ENCODE results near the gene MOV10. TPM values are rescaled to one million over a fixed set of nuclear protein-coding genes. Genes with fewer than 3 reads are reported as not detected.

MOV10 gene
- total RNA-seq, 1 donor: 38.7 TPM

- Histone ChIP-seq H3K4me3 (ENCODE audit: insufficient read depth, low read length) (no peak overlapping the region), H4K20me1 (ENCODE audit: insufficient read depth, low read length) (peaks cover 13% of the 10 kb centered on the region), H3K4me1 (ENCODE audit: insufficient read depth, low read length) (no peaks in the 10 kb centered on the region), H2AFZ (ENCODE audit: low read length) (no peak overlapping the region), H3K4me2 (ENCODE audit: insufficient read depth, low read length) (no peak overlapping the region), H3K36me3 (ENCODE audit: insufficient read depth, low read length) (peaks cover 75% of the 10 kb centered on the region), H3K27ac (ENCODE audit: low read depth, low read length) (no peak overlapping the region), H3K27me3 (ENCODE audit: insufficient read depth, low read length) (no peaks in the 10 kb centered on the region), H3K79me2 (ENCODE audit: insufficient read depth, low read length) (peaks cover 6% of the 10 kb centered on the region), H3K9me3 (ENCODE audit: low read depth, low read length) (no peaks in the 10 kb centered on the region)
- TF ChIP-seq CTCF (IDR thresholded peaks at IDR 0.05; ENCODE audit: extremely low read depth, low read depth, low read length): no peak
- DNase-seq (ENCODE audit: insufficient read length, low spot score, missing footprints): peak; percentile 15
Observed at GRCh38 chr1:112692681-112693080, 18.2 kb downstream of the MOV10 start.

- no peak overlapping the region for H3K27ac ChIP-seq (ENCODE audit: low read depth, low read length)
- no peak overlapping the region for H3K4me3 ChIP-seq (ENCODE audit: insufficient read depth, low read length)
- peaks cover 6% of the 10 kb centered on the region for H4K20me1 ChIP-seq (ENCODE audit: insufficient read depth, low read length)
- H3K4me2 ChIP-seq (ENCODE audit: insufficient read depth, low read length): no peak overlapping the region
- no peak overlapping the region for H2AFZ ChIP-seq (ENCODE audit: low read length)
- no peaks in the 10 kb centered on the region for H3K4me1 ChIP-seq (ENCODE audit: insufficient read depth, low read length)
- H3K9me3 ChIP-seq (ENCODE audit: low read depth, low read length): no peaks in the 10 kb centered on the region
- H3K36me3 ChIP-seq (ENCODE audit: insufficient read depth, low read length): peaks cover 75% of the 10 kb centered on the region
- no peaks in the 10 kb centered on the region for H3K27me3 ChIP-seq (ENCODE audit: insufficient read depth, low read length)
- no peak for TF ChIP-seq CTCF (IDR thresholded peaks at IDR 0.05; ENCODE audit: extremely low read depth, low read depth, low read length)
- H3K79me2 ChIP-seq (ENCODE audit: insufficient read depth, low read length): no peaks in the 10 kb centered on the region
- DNase-seq (ENCODE audit: insufficient read length, low spot score, missing footprints): no peak
Observed at GRCh38 chr1:112693821-112694220, 19.4 kb downstream of the MOV10 start.

GRCh38 chr1:112694363-112694929 lies 20.0 kb downstream of the MOV10 start:
- Histone ChIP-seq H3K4me1 (ENCODE audit: insufficient read depth, low read length) (no peaks in the 10 kb centered on the region), H3K9me3 (ENCODE audit: low read depth, low read length) (no peaks in the 10 kb centered on the region), H3K79me2 (ENCODE audit: insufficient read depth, low read length) (no peaks in the 10 kb centered on the region), H3K36me3 (ENCODE audit: insufficient read depth, low read length) (peaks cover 77% of the 10 kb centered on the region), H3K4me2 (ENCODE audit: insufficient read depth, low read length) (no peak overlapping the region), H2AFZ (ENCODE audit: low read length) (no peak overlapping the region), H3K27ac (ENCODE audit: low read depth, low read length) (no peak overlapping the region), H3K27me3 (ENCODE audit: insufficient read depth, low read length) (no peaks in the 10 kb centered on the region), H3K4me3 (ENCODE audit: insufficient read depth, low read length) (no peak overlapping the region), H4K20me1 (ENCODE audit: insufficient read depth, low read length) (peaks cover 3% of the 10 kb centered on the region)
- DNase-seq (ENCODE audit: insufficient read length, low spot score, missing footprints): peak; percentile 48
- no peak for TF ChIP-seq CTCF (IDR thresholded peaks at IDR 0.05; ENCODE audit: extremely low read depth, low read depth, low read length)

- Histone ChIP-seq H3K4me3 (ENCODE audit: insufficient read depth, low read length) (no peak overlapping the region), H3K79me2 (ENCODE audit: insufficient read depth, low read length) (no peaks in the 10 kb centered on the region), H2AFZ (ENCODE audit: low read length) (no peak overlapping the region), H3K4me1 (ENCODE audit: insufficient read depth, low read length) (peaks cover 7% of the 10 kb centered on the region), H3K9me3 (ENCODE audit: low read depth, low read length) (no peaks in the 10 kb centered on the region), H4K20me1 (ENCODE audit: insufficient read depth, low read length) (peaks cover 7% of the 10 kb centered on the region), H3K4me2 (ENCODE audit: insufficient read depth, low read length) (no peak overlapping the region), H3K36me3 (ENCODE audit: insufficient read depth, low read length) (peaks cover 78% of the 10 kb centered on the region), H3K27me3 (ENCODE audit: insufficient read depth, low read length) (no peaks in the 10 kb centered on the region), H3K27ac (ENCODE audit: low read depth, low read length) (no peak overlapping the region)
- no peak for TF ChIP-seq CTCF (IDR thresholded peaks at IDR 0.05; ENCODE audit: extremely low read depth, low read depth, low read length)
- DNase-seq (ENCODE audit: insufficient read length, low spot score, missing footprints): peak; percentile 51
Observed at GRCh38 chr1:112695276-112695675, 20.8 kb downstream of the MOV10 start.
